ENCODE measurements around the gene LRRC26. TPM values are rescaled to one million over a fixed set of nuclear protein-coding genes. Genes with fewer than 3 reads are reported as not detected.

Gene LRRC26
- total RNA-seq, 1 experiment from 2014 or later, result 2.4 TPM

DNA sequence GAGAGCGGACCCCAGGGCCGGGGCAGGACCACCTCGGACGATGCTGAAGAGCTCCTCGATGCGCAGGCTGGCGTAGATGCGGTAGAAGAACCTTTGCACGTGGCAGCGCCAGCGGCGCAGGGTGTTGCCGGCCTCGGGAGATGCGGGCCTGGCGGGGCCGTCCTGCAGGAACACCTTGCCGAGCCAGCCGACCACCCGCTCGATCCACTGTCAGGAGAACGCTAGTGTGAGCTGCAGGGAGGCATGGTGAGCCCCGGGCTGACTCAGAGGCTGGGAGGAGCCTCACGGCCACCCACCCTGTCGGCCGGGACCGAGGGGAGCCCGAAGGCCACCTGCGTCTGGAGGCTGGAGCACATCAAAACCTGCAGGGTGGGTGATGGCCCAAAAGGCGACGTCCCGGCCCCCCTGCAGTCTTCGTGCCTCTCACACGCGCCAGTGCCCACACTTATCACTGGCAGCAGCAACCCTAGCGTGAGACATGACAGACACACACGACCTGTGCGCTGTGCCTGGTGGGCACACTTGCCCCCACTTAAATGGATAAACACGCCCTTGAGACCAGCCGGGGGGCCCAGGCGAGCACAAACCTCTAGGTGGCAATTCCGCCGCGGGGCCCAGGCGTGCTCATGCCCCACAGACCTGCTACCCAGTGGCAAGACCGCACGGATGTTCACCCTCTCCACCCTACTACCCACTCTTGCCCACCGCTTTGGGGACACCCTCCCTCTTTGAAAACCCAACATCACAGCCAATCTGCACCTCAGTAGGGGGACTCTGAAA lies 15.2 kb upstream of the LRRC26 start:
- no peaks in the 10 kb centered on the region for H3K27me3 ChIP-seq (ENCODE audit: insufficient read depth, low read length)
- H3K9me3 ChIP-seq (ENCODE audit: control insufficient read depth in 1 of 2, insufficient read depth in 1 of 2, low read depth in 1 of 2, low read length in 2 of 2), result no peaks in the 10 kb centered on the region
- peaks cover 12 to 22% of the 10 kb centered on the region in 2 experiments; a peak in 3 of 4 replicates for H3K4me1 ChIP-seq (ENCODE audit: control insufficient read depth in 1 of 2, insufficient read depth in 2 of 2, low read length in 2 of 2)
- intact Hi-C loops (cut with micrococcal nuclease), result loop anchor here (5.0 kb wide), 1 partner anchor 42 kb away; the partner anchor contains the start of genes CYSRT1 and RNF224
- no TSS peak for BruUV-seq (replicated peaks)
- H3K27ac ChIP-seq (ENCODE audit: low read depth, low read length), result no peak overlapping the region
- POLR2A ChIA-PET, result no interaction called here
- H3K9ac ChIP-seq (ENCODE audit: low read length), result no peak overlapping the region
- CTCF ChIA-PET, result no interaction called here
- peaks cover 43% of the 10 kb centered on the region for H3K79me2 ChIP-seq (ENCODE audit: insufficient read depth, low read length)
- ATAC-seq (no peak), DNase-seq (ENCODE audit: low read depth, low spot score) (no peak)
- peaks cover 0 to 20% of the 10 kb centered on the region in 2 experiments; a peak in 1 of 4 replicates for H3K36me3 ChIP-seq (ENCODE audit: control insufficient read depth in 1 of 2, insufficient read depth in 2 of 2, low read length in 2 of 2)
- no peak overlapping the region for H3K4me2 ChIP-seq (ENCODE audit: low read length)
- RAD21 ChIA-PET (ENCODE audit: low non-redundant PET in 1 of 2, low total read pairs in 2 of 2, uncharacterized antibody in 2 of 2, unreplicated experiment in 2 of 2), result no interaction called here
- H2AFZ ChIP-seq (ENCODE audit: low read depth, low read length, poor library complexity, severe bottlenecking), result no peak overlapping the region
- no peak for TF ChIP-seq POLR2AphosphoS5 (IDR thresholded peaks at IDR 0.05; ENCODE audit: low read depth, low read length)
- TF ChIP-seq EGR1 (IDR thresholded peaks at IDR 0.05; ENCODE audit: low read depth), result no peak
- no peak for TF ChIP-seq ZNF274 (IDR thresholded peaks at IDR 0.05; ENCODE audit: low read depth, low read length)
- TF ChIP-seq EZH2phosphoT487 (IDR thresholded peaks at IDR 0.05; ENCODE audit: borderline replicate concordance), result no peak
- TF ChIP-seq CBX3 (IDR thresholded peaks at IDR 0.05; ENCODE audit: low read depth), result no peak
- no peak for TF ChIP-seq YY1 (IDR thresholded peaks at IDR 0.05; ENCODE audit: extremely low read depth, insufficient replicate concordance, low read depth, low read length)
- TF ChIP-seq ZFX (IDR thresholded peaks at IDR 0.05), result no peak
- no peak for TF ChIP-seq JUND (IDR thresholded peaks at IDR 0.05)
- no peak for TF ChIP-seq ELF1 (IDR thresholded peaks at IDR 0.05; ENCODE audit: borderline replicate concordance, low read depth)
- no peak for TF ChIP-seq FOSL1 (IDR thresholded peaks at IDR 0.05; ENCODE audit: low read depth)
- TF ChIP-seq, protein P1, sequence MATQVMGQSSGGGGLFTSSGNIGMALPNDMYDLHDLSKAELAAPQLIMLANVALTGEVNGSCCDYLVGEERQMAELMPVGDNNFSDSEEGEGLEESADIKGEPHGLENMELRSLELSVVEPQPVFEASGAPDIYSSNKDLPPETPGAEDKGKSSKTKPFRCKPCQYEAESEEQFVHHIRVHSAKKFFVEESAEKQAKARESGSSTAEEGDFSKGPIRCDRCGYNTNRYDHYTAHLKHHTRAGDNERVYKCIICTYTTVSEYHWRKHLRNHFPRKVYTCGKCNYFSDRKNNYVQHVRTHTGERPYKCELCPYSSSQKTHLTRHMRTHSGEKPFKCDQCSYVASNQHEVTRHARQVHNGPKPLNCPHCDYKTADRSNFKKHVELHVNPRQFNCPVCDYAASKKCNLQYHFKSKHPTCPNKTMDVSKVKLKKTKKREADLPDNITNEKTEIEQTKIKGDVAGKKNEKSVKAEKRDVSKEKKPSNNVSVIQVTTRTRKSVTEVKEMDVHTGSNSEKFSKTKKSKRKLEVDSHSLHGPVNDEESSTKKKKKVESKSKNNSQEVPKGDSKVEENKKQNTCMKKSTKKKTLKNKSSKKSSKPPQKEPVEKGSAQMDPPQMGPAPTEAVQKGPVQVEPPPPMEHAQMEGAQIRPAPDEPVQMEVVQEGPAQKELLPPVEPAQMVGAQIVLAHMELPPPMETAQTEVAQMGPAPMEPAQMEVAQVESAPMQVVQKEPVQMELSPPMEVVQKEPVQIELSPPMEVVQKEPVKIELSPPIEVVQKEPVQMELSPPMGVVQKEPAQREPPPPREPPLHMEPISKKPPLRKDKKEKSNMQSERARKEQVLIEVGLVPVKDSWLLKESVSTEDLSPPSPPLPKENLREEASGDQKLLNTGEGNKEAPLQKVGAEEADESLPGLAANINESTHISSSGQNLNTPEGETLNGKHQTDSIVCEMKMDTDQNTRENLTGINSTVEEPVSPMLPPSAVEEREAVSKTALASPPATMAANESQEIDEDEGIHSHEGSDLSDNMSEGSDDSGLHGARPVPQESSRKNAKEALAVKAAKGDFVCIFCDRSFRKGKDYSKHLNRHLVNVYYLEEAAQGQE (IDR thresholded peaks at IDR 0.05; ENCODE audit: low read depth), result no peak
- TF ChIP-seq, protein P2, sequence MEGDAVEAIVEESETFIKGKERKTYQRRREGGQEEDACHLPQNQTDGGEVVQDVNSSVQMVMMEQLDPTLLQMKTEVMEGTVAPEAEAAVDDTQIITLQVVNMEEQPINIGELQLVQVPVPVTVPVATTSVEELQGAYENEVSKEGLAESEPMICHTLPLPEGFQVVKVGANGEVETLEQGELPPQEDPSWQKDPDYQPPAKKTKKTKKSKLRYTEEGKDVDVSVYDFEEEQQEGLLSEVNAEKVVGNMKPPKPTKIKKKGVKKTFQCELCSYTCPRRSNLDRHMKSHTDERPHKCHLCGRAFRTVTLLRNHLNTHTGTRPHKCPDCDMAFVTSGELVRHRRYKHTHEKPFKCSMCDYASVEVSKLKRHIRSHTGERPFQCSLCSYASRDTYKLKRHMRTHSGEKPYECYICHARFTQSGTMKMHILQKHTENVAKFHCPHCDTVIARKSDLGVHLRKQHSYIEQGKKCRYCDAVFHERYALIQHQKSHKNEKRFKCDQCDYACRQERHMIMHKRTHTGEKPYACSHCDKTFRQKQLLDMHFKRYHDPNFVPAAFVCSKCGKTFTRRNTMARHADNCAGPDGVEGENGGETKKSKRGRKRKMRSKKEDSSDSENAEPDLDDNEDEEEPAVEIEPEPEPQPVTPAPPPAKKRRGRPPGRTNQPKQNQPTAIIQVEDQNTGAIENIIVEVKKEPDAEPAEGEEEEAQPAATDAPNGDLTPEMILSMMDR (IDR thresholded peaks at IDR 0.05 in 2 of 3, conservative IDR thresholded peaks at IDR 0.05 in 1 of 3; ENCODE audit: borderline replicate concordance in 1 of 3, insufficient read depth in 1 of 3, low read depth in 2 of 3, low read length in 2 of 3), result no peak
- no peak for TF ChIP-seq EZH2 (IDR thresholded peaks at IDR 0.05)
- no peak for TF ChIP-seq SIN3A (IDR thresholded peaks at IDR 0.05; ENCODE audit: low read depth)
- TF ChIP-seq SP1 (IDR thresholded peaks at IDR 0.05; ENCODE audit: low read depth), result no peak
- TF ChIP-seq, protein P3, sequence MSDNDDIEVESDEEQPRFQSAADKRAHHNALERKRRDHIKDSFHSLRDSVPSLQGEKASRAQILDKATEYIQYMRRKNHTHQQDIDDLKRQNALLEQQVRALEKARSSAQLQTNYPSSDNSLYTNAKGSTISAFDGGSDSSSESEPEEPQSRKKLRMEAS (IDR thresholded peaks at IDR 0.05), result no peak
- TF ChIP-seq SRF (IDR thresholded peaks at IDR 0.05; ENCODE audit: low read depth), result no peak
- TF ChIP-seq, protein P4, sequence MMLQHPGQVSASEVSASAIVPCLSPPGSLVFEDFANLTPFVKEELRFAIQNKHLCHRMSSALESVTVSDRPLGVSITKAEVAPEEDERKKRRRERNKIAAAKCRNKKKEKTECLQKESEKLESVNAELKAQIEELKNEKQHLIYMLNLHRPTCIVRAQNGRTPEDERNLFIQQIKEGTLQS (IDR thresholded peaks at IDR 0.05), result no peak
- TF ChIP-seq, protein P5, sequence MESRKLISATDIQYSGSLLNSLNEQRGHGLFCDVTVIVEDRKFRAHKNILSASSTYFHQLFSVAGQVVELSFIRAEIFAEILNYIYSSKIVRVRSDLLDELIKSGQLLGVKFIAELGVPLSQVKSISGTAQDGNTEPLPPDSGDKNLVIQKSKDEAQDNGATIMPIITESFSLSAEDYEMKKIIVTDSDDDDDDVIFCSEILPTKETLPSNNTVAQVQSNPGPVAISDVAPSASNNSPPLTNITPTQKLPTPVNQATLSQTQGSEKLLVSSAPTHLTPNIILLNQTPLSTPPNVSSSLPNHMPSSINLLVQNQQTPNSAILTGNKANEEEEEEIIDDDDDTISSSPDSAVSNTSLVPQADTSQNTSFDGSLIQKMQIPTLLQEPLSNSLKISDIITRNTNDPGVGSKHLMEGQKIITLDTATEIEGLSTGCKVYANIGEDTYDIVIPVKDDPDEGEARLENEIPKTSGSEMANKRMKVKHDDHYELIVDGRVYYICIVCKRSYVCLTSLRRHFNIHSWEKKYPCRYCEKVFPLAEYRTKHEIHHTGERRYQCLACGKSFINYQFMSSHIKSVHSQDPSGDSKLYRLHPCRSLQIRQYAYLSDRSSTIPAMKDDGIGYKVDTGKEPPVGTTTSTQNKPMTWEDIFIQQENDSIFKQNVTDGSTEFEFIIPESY (IDR thresholded peaks at IDR 0.05; ENCODE audit: extremely low read depth, insufficient replicate concordance, low read length), result no peak
- no peak for TF ChIP-seq RAD21 (IDR thresholded peaks at IDR 0.05; ENCODE audit: low read depth)
- H4K20me1 ChIP-seq (ENCODE audit: insufficient read depth), result no peaks in the 10 kb centered on the region
- no peaks in the 10 kb centered on the region for H3K9me2 ChIP-seq (ENCODE audit: insufficient read depth)
- H3K4me3 ChIP-seq (replicated peaks in 1 of 2; ENCODE audit: low read depth in 1 of 2, low read length in 2 of 2), result no peak overlapping the region

Measured in HCT116 (cell line).